K562 (cell line): ENCODE results near the gene GSG1L2. TPM values are rescaled to one million over a fixed set of nuclear protein-coding genes. Genes with fewer than 3 reads are reported as not detected.

Experiments used
- ATAC-seq: fragments of 200-7000 bp; cut with Tn5 transposase; 3 replicates; pipeline ENCODE4 v1.9.1; 2020; ENCODE audit warnings: moderate library complexity
- BruUV-seq: library from RNA; stranded (reverse); fragments of 400-500 nt; replicated peaks from 2 replicates; lab custom pipeline; 2021; lab: Mats Ljungman, UMichigan
- CTCF ChIA-PET: fragments of 300-600 bp; formaldehyde crosslinking; extraction: SDS; loops from one replicate; lab custom pipeline; 2021; ENCODE audit warnings: low intra/inter-chr PET ratio; lab: Yijun Ruan, JAX
- POLR2A ChIA-PET: fragments of 300-600, 350-650 bp; sonication (Branson Sonifier 250); formaldehyde crosslinking; extraction: SDS; loops from one replicate; lab custom pipeline; 2021; ENCODE audit warnings: antibody characterized with exemption, inconsistent platforms; lab: Yijun Ruan, JAX
- DNase-seq, 4 experiments: peaks; one replicate each; pipeline versions ENCODE4 v3.0.0 to v3.0.0-alpha.2; 2011 to 2018; ENCODE audit warnings: low spot score in 3 of 4, mixed read lengths in 3 of 4; ENCODE audit errors: extremely low read depth in 1 of 4
- FAIRE-seq: peaks from 2 replicates; lab custom pipeline; 2011; peaks lifted over from hg19 to GRCh38; lab: Jason Lieb, UNC
- H2AFZ ChIP-seq: 2 replicates; pipeline ENCODE4 v1.6.0; 2011; ENCODE audit warnings: low read depth, low read length, control low read depth, inconsistent platforms
- H3K27ac ChIP-seq: fragments of 200-600 bp; 3 replicates; pipeline ENCODE4 v1.8.0; 2011; ENCODE audit warnings: low read depth, mild to moderate bottlenecking, control low read depth, inconsistent platforms, low read length, moderate library complexity, mixed read lengths; ENCODE audit errors: extremely low read depth
- H3K27me3 ChIP-seq, 2 experiments: fragments of 300-600 bp in 1 of 2; 2 replicates in 1 of 2; 3 replicates in 1 of 2; pipeline versions ENCODE4 v1.6.0 to v1.8.0; 2011; ENCODE audit warnings: inconsistent platforms in 2 of 2, low read length in 2 of 2, mild to moderate bottlenecking in 1 of 2, mixed read lengths in 1 of 2, moderate library complexity in 1 of 2; ENCODE audit not compliant: control insufficient read depth in 2 of 2, insufficient read depth in 2 of 2
- H3K36me3 ChIP-seq: fragments of 300-600 bp; 3 replicates; pipeline ENCODE4 v1.8.0; 2011; ENCODE audit warnings: mild to moderate bottlenecking, low read length, inconsistent platforms; ENCODE audit not compliant: control insufficient read depth, insufficient read depth
- H3K4me1 ChIP-seq, 2 experiments: fragments of 200-600 bp in 1 of 2; replicated peaks in 1 of 2; 2 replicates in 1 of 2; 3 replicates in 1 of 2; pipeline versions ENCODE4 v1.5.1 to v1.8.0; 2011; ENCODE audit warnings: inconsistent platforms in 2 of 2, low read length in 2 of 2, mild to moderate bottlenecking in 1 of 2, mixed read lengths in 1 of 2, moderate library complexity in 1 of 2; ENCODE audit not compliant: control insufficient read depth in 2 of 2, insufficient read depth in 2 of 2
- H3K4me2 ChIP-seq: 2 replicates; pipeline ENCODE4 v1.6.1; 2011; ENCODE audit warnings: low read length, control low read depth, inconsistent platforms, mixed read lengths; ENCODE audit not compliant: insufficient read depth
- H3K4me3 ChIP-seq: fragments of 200-600 bp; sonication (generic), shearing (Covaris generic); 2 replicates; pipeline ENCODE4 v1.5.1; 2016; ENCODE audit warnings: control low read depth, inconsistent platforms
- H3K79me2 ChIP-seq: fragments of 200-600 bp; 3 replicates; pipeline ENCODE4 v1.8.0; 2011; ENCODE audit warnings: low read length, inconsistent platforms; ENCODE audit not compliant: control insufficient read depth, insufficient read depth
- H3K9ac ChIP-seq, 2 experiments: 2 replicates each; pipeline versions ENCODE4 v1.6.0 to v1.6.1; 2011; ENCODE audit warnings: low read depth in 2 of 2, low read length in 2 of 2, control low read depth in 1 of 2, inconsistent platforms in 1 of 2, mild to moderate bottlenecking in 1 of 2, mixed read lengths in 1 of 2; ENCODE audit not compliant: insufficient read depth in 1 of 2
- H3K9me1 ChIP-seq: one replicate; pipeline ENCODE4 v1.6.0; 2011; ENCODE audit warnings: inconsistent platforms, mild to moderate bottlenecking, low read length, moderate library complexity; ENCODE audit not compliant: control insufficient read depth, insufficient read depth
- H3K9me3 ChIP-seq: replicated peaks from 2 replicates; pipeline ENCODE4 v1.5.1; 2011; ENCODE audit warnings: low read depth, low read length, inconsistent platforms; ENCODE audit not compliant: control insufficient read depth, insufficient read depth
- H4K20me1 ChIP-seq: replicated peaks from 2 replicates; pipeline ENCODE4 v1.6.1; 2011; ENCODE audit warnings: low read length, inconsistent platforms, mixed read lengths; ENCODE audit not compliant: control insufficient read depth, insufficient read depth
- HOXB6 ChIP-seq: fragments of 250-450 bp; sonication (Bioruptor Pico); IDR thresholded peaks from 2 replicates; pipeline ENCODE4 v1.5.1; 2022; ENCODE audit warnings: mild to moderate bottlenecking, borderline replicate concordance
- SMAD1 ChIP-seq: fragments of 150-350 bp; IDR thresholded peaks from 2 replicates; pipeline ENCODE4 v1.6.1; 2014; ENCODE audit warnings: low read length, low read depth; ENCODE audit not compliant: partially characterized antibody
- TSHZ1 ChIP-seq: fragments of 250-450 bp; sonication (Bioruptor Pico); IDR thresholded peaks from 2 replicates; pipeline ENCODE4 v1.4.0; 2020; ENCODE audit warnings: mild to moderate bottlenecking, moderate library complexity
- ZFP36 ChIP-seq: fragments of 150-350 bp; IDR thresholded peaks from 2 replicates; pipeline ENCODE4 v1.6.1; 2018; ENCODE audit warnings: low read length, low read depth; ENCODE audit not compliant: partially characterized antibody
- WGBS: fragments of 100-300 bp; shearing (Covaris generic); methylation state at CpG from one replicate; pipeline ENCODE4 v1.1.6; 2016; ENCODE audit warnings: low coverage, mixed read lengths; ENCODE audit not compliant: insufficient coverage; ENCODE audit errors: missing lambda C conversion rate; 5-methylcytosine and 5-hydroxymethylcytosine counted together
- in situ Hi-C: fragments of 300-500 bp; cut with MboI; formaldehyde crosslinking; loops from 4 replicates; pipeline ENCODE4 v1.15.0; 2018; ENCODE audit warnings: inconsistent platforms, mixed read lengths
- intact Hi-C: fragments of 100-400 bp; cut with micrococcal nuclease; formaldehyde crosslinking; loops from 2 replicates; pipeline ENCODE4 v1.14.2; 2022
- polyA plus RNA-seq, 8 experiments: library from polyadenylated mRNA; depleted of rRNA in 4 of 8; stranded (reverse) in 5 of 8; unstranded in 3 of 8; fragments of >200 nt; fragmentation: Nextera tagmentation in 2 of 8; fragmentation: Illumina TruSeq in 1 of 8; extraction: Ambion mirVana in 2 of 8; extraction: Trizol in 1 of 8; gene quantifications; 2 replicates each; pipeline versions ENCODE4 v1.2.1 to v1.2.3, GENCODE V29; 2011 to 2014; ENCODE audit warnings: inconsistent platforms in 1 of 8, missing spikeins in 1 of 8
- total RNA-seq, 7 experiments: library from RNA; depleted of rRNA in 6 of 7; stranded (reverse); fragments of >200 nt in 6 of 7; fragmentation: Illumina TruSeq in 2 of 7; extraction: Trizol in 2 of 7; gene quantifications; 2 replicates each; pipeline versions ENCODE4 v1.2.1 to v1.2.3, GENCODE V29; 2011 to 2021; ENCODE audit warnings: low replicate concordance in 1 of 7

The GSG1L2 gene
- total and polyA plus RNA-seq, 9 of the 15 experiments (the other 6 are each of a cell fraction or from before 2014, with no cell fraction given) = not detected

GRCh38 chr17:9824797-9825338 is 3.0 kb upstream of the GSG1L2 start:
- no peaks in the 10 kb centered on the region for H3K9me3 ChIP-seq
- no peaks in the 10 kb centered on the region for H4K20me1 ChIP-seq
- no peaks in the 10 kb centered on the region for H3K4me1 ChIP-seq
- H2AFZ ChIP-seq = no peak overlapping the region
- POLR2A ChIA-PET = no interaction called here
- no peaks in the 10 kb centered on the region for H3K36me3 ChIP-seq
- H3K4me2 ChIP-seq = no peak overlapping the region
- CTCF ChIA-PET = no interaction called here
- no peaks in the 10 kb centered on the region for H3K79me2 ChIP-seq
- no peak overlapping the region for H3K4me3 ChIP-seq
- no peak for TF ChIP-seq TSHZ1 (CRISPR knock-in tag)
- no peak for TF ChIP-seq SMAD1
- no peak for TF ChIP-seq HOXB6 (CRISPR knock-in tag)
- TF ChIP-seq ZFP36 = peak; percentile 30
- ATAC-seq (no peak), FAIRE-seq (no peak), DNase-seq (no peak)
- no peak overlapping the region for H3K27ac ChIP-seq
- in situ Hi-C loops (no loop called here), intact Hi-C loops (no loop called here)
- no peaks in the 10 kb centered on the region for H3K9me1 ChIP-seq
- no peak overlapping the region for H3K9ac ChIP-seq
- H3K27me3 ChIP-seq = no peaks in the 10 kb centered on the region; a peak in 1 of 5 replicates
- BruUV-seq = no TSS peak
- 6% methylated on average over 7 of the region's 8 CpGs for WGBS
